GM12878 (cell line): ENCODE measurements around the gene AIG1. TPM values are rescaled to one million over a fixed set of nuclear protein-coding genes. Genes with fewer than 3 reads are reported as not detected.

ENCODE experiments used
- ATAC-seq: fragments of 200-7000 bp; cut with Tn5 transposase; 3 replicates; pipeline ENCODE4 v1.9.1; 2020; ENCODE audit warnings: mild to moderate bottlenecking, moderate library complexity
- BruUV-seq: library from RNA; stranded (reverse); fragments of 400-500 nt; replicated peaks from 2 replicates; lab custom pipeline; 2021; lab: Mats Ljungman, UMichigan
- CTCF ChIA-PET: fragments of 300-600 bp; sonication (Branson Sonifier 250); formaldehyde crosslinking; extraction: SDS; loops from one replicate; lab custom pipeline; 2021; ENCODE audit warnings: inconsistent platforms; lab: Yijun Ruan, JAX
- POLR2A ChIA-PET: fragments of 350-600 bp; formaldehyde crosslinking; extraction: SDS; loops from one replicate; lab custom pipeline; 2021; ENCODE audit warnings: inconsistent platforms; lab: Charles Lee
- RAD21 ChIA-PET: fragments of 300-600 bp; sonication (Branson Sonifier 250); formaldehyde crosslinking; loops from one replicate; lab custom pipeline; 2023; ENCODE audit warnings: antibody characterized with exemption; ENCODE audit not compliant: unreplicated experiment; lab: Charles Lee
- SMC1A ChIA-PET: fragments of 300-600 bp; sonication (Branson Sonifier 250); formaldehyde crosslinking; loops from one replicate; lab custom pipeline; 2023; ENCODE audit not compliant: unreplicated experiment, uncharacterized antibody; lab: Charles Lee
- DNase-seq: peaks from one replicate; pipeline ENCODE4 v3.0.0-alpha.2; 2011; ENCODE audit warnings: low read depth, low spot score
- FAIRE-seq: peaks from 3 replicates; lab custom pipeline; 2011; peaks lifted over from hg19 to GRCh38; lab: Jason Lieb, UNC
- H2AFZ ChIP-seq: 2 replicates; pipeline ENCODE4 v1.6.0; 2011; ENCODE audit warnings: low read depth, low read length, control low read depth; ENCODE audit not compliant: control insufficient read depth
- H3K27ac ChIP-seq: 2 replicates; pipeline ENCODE4 v1.5.1; 2011; ENCODE audit warnings: control low read depth; ENCODE audit not compliant: control insufficient read depth, insufficient read depth
- H3K27me3 ChIP-seq, 2 experiments: replicated peaks in 1 of 2; 2 replicates each; pipeline versions ENCODE4 v1.6.0 to v1.6.1; 2011; ENCODE audit warnings: low read length in 1 of 2; ENCODE audit not compliant: control insufficient read depth in 2 of 2, insufficient read depth in 2 of 2
- H3K36me3 ChIP-seq, 2 experiments: 2 replicates each; pipeline ENCODE4 v1.5.1; 2011; ENCODE audit warnings: low read length in 1 of 2; ENCODE audit not compliant: control insufficient read depth in 2 of 2, insufficient read depth in 2 of 2
- H3K4me1 ChIP-seq: 2 replicates; pipeline ENCODE4 v1.6.1; 2011; ENCODE audit warnings: mild to moderate bottlenecking, low read length, moderate library complexity, mixed read lengths; ENCODE audit not compliant: control insufficient read depth, insufficient read depth
- H3K4me2 ChIP-seq: 2 replicates; pipeline ENCODE4 v1.6.0; 2011; ENCODE audit warnings: control low read depth; ENCODE audit not compliant: control insufficient read depth, insufficient read depth
- H3K4me3 ChIP-seq: fragments of 200-600 bp; sonication (generic); 2 replicates; pipeline ENCODE4 v1.5.1; 2016
- H3K79me2 ChIP-seq: 2 replicates; pipeline ENCODE4 v1.6.0; 2011; ENCODE audit warnings: low read length; ENCODE audit not compliant: control insufficient read depth, insufficient read depth
- H3K9ac ChIP-seq: 2 replicates; pipeline ENCODE4 v1.8.0; 2011; ENCODE audit warnings: low read length, control low read depth, mixed read lengths; ENCODE audit not compliant: control insufficient read depth, insufficient read depth
- H3K9me3 ChIP-seq: replicated peaks from 3 replicates; pipeline ENCODE4 v1.5.1; 2011; ENCODE audit warnings: mild to moderate bottlenecking, low read length; ENCODE audit not compliant: control insufficient read depth, insufficient read depth
- H4K20me1 ChIP-seq: 2 replicates; pipeline ENCODE4 v1.6.0; 2011; ENCODE audit not compliant: control insufficient read depth, insufficient read depth
- CBX3 ChIP-seq: fragments of 200-600 bp; sonication (generic); IDR thresholded peaks from 2 replicates; pipeline ENCODE4 v1.6.1; 2016; ENCODE audit warnings: low read depth, borderline replicate concordance
- CBX5 ChIP-seq: sonication (generic); IDR thresholded peaks from 2 replicates; pipeline ENCODE4 v1.6.1; 2016; ENCODE audit warnings: low read depth, moderate library complexity, mild to moderate bottlenecking, inconsistent platforms
- EED ChIP-seq: sonication (generic); IDR thresholded peaks from 2 replicates; pipeline ENCODE4 v1.6.1; 2016; ENCODE audit warnings: antibody characterized with exemption, low read depth
- GATAD2B ChIP-seq: fragments of 450-650 bp; conservative IDR thresholded peaks from 2 replicates; pipeline ENCODE4 v1.6.1; 2017; ENCODE audit warnings: low read depth, mild to moderate bottlenecking, moderate library complexity
- IKZF2 ChIP-seq, 2 experiments: fragments of 450-650 bp; IDR thresholded peaks; 2 replicates each; pipeline ENCODE4 v1.6.1; 2017; ENCODE audit warnings: mild to moderate bottlenecking in 2 of 2, moderate library complexity in 2 of 2
- KAT2A ChIP-seq: conservative IDR thresholded peaks from 2 replicates; pipeline ENCODE4 v1.6.1; 2011; ENCODE audit warnings: low read depth, low read length; ENCODE audit not compliant: control insufficient read depth
- KLF5 ChIP-seq: fragments of 450-650 bp; IDR thresholded peaks from 2 replicates; pipeline ENCODE4 v1.6.1; 2014; ENCODE audit warnings: mild to moderate bottlenecking; ENCODE audit not compliant: partially characterized antibody
- MYB ChIP-seq: fragments of 150-350 bp; IDR thresholded peaks from 2 replicates; pipeline ENCODE4 v1.6.1; 2014; ENCODE audit warnings: mild to moderate bottlenecking, low read depth, low read length, borderline replicate concordance
- NBN ChIP-seq: fragments of 450-650 bp; IDR thresholded peaks from 2 replicates; pipeline ENCODE4 v1.6.1; 2016
- NR2C2 ChIP-seq: IDR thresholded peaks from 2 replicates; pipeline ENCODE4 v1.6.1; 2011; ENCODE audit warnings: borderline replicate concordance, low read depth; ENCODE audit not compliant: control insufficient read depth, insufficient read length
- PAX5 ChIP-seq: IDR thresholded peaks from 2 replicates; pipeline ENCODE4 v1.6.1; 2011; ENCODE audit warnings: low read depth, low read length, borderline replicate concordance
- PAX8 ChIP-seq: fragments of 450-650 bp; IDR thresholded peaks from 2 replicates; pipeline ENCODE4 v1.6.1; 2017; ENCODE audit warnings: mild to moderate bottlenecking, moderate library complexity
- POLR2A ChIP-seq: IDR thresholded peaks from 2 replicates; pipeline ENCODE4 v1.6.1; 2011; ENCODE audit warnings: low read depth, mild to moderate bottlenecking, low read length
- SUPT20H ChIP-seq: IDR thresholded peaks from 2 replicates; pipeline ENCODE4 v1.6.1; 2011; ENCODE audit warnings: low read depth, mild to moderate bottlenecking, low read length, moderate library complexity, borderline replicate concordance; ENCODE audit not compliant: control insufficient read depth
- YY1 ChIP-seq: IDR thresholded peaks from 2 replicates; pipeline ENCODE4 v1.6.1; 2011; ENCODE audit warnings: low read depth, mild to moderate bottlenecking, low read length
- WGBS: methylation state at CpG from one replicate; pipeline ENCODE4 v1.1.6; 2016; ENCODE audit warnings: low lambda C conversion rate; ENCODE audit not compliant: insufficient replicate concordance, insufficient coverage; ENCODE audit errors: missing lambda C conversion rate; 5-methylcytosine and 5-hydroxymethylcytosine counted together
- in situ Hi-C: fragments of 300-500 bp; cut with MboI; formaldehyde crosslinking; loops from 9 replicates; pipeline ENCODE4 v1.14.3; 2018; ENCODE audit warnings: mixed read lengths
- intact Hi-C: fragments of 100-400 bp; cut with micrococcal nuclease; formaldehyde crosslinking; loops from one replicate; pipeline ENCODE4 v1.14.2; 2022; ENCODE audit not compliant: unreplicated experiment
- polyA plus RNA-seq, 11 experiments: library from polyadenylated mRNA; depleted of rRNA in 4 of 11; unstranded in 6 of 11; stranded (reverse) in 5 of 11; fragments of >200 nt; fragmentation: Nextera tagmentation in 4 of 11; fragmentation: Illumina TruSeq in 1 of 11; extraction: Ambion mirVana in 4 of 11; extraction: Trizol in 1 of 11; gene quantifications; 1 replicate in 1 of 11; 2 replicates in 10 of 11; pipeline versions ENCODE4 v1.2.1 to v1.2.3, GENCODE V29; 2011 to 2016; ENCODE audit warnings: inconsistent platforms in 2 of 11, missing spikeins in 2 of 11, low read depth in 1 of 11
- total RNA-seq, 4 experiments: library from RNA; depleted of rRNA in 3 of 4; stranded (reverse); fragments of >200 nt in 3 of 4; fragmentation: Illumina TruSeq in 1 of 4; extraction: Trizol in 1 of 4; gene quantifications; 2 replicates each; pipeline versions ENCODE4 v1.2.1 to v1.2.3, GENCODE V29; 2013 to 2021
- TF ChIP-seq, protein P1 (sequence below): fragments of 450-650 bp; IDR thresholded peaks from 2 replicates; pipeline ENCODE4 v1.6.1; 2016; ENCODE audit warnings: mild to moderate bottlenecking
- TF ChIP-seq, protein P2 (sequence below): fragments of 150-350 bp; IDR thresholded peaks from 2 replicates; pipeline ENCODE4 v1.6.1; 2014; ENCODE audit warnings: mild to moderate bottlenecking, low read depth, low read length
- TF ChIP-seq, protein P3 (sequence below): fragments of 450-650 bp; IDR thresholded peaks from 2 replicates; pipeline ENCODE4 v1.6.1; 2017; ENCODE audit warnings: mild to moderate bottlenecking

Gene AIG1
- total and polyA plus RNA-seq, 10 of the 15 experiments (the other 5 are each of a cell fraction or from before 2014, with no cell fraction given) = 27.0 to 74.5 (median 36.4) TPM

DNA sequence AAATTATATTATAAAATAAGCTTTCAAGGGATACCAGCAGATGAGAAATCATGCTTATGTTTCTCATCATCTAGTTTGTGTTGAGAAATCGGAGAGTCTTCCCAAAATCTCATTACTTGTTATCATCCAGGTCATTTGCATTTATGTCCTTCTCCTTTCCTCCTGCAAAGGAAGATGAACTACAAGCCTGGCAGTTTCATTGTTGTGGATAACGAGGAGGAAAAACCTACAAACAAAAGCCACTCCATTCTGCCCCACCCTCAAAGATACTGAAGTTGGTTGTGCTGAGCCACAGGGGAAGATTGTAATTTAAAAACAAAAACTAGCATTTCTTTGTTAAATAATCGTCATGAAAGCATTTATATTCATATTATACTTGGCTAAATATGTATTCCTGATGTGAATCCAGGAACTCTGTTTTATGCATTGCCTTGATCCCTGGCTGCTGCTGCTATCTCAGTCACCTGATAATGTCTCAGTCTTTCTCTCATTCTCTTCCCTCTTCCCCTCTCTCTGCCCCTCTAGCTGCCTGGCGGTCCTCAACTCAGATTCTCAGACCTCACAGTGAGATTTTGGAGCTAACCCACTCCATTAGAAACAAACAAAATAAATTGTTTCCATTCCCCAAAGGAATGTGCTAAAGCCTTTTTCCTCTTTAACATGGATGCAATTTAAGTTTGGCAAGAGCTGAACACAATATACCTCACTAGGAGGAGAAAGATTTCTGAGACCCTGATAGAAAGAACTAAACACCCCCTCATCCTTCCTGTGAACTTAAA, 204.5 kb downstream of the AIG1 start:
- no peaks in the 10 kb centered on the region for H4K20me1 ChIP-seq
- intact Hi-C loops (no loop called here), in situ Hi-C loops (no loop called here)
- no peaks in the 10 kb centered on the region for H3K79me2 ChIP-seq
- H2AFZ ChIP-seq = no peak overlapping the region
- SMC1A ChIA-PET = no interaction called here
- no peak for TF ChIP-seq CBX5
- TF ChIP-seq NBN = no peak
- TF ChIP-seq SUPT20H = no peak
- TF ChIP-seq, protein P1, sequence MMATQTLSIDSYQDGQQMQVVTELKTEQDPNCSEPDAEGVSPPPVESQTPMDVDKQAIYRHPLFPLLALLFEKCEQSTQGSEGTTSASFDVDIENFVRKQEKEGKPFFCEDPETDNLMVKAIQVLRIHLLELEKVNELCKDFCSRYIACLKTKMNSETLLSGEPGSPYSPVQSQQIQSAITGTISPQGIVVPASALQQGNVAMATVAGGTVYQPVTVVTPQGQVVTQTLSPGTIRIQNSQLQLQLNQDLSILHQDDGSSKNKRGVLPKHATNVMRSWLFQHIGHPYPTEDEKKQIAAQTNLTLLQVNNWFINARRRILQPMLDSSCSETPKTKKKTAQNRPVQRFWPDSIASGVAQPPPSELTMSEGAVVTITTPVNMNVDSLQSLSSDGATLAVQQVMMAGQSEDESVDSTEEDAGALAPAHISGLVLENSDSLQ = no peak
- TF ChIP-seq CBX3 = no peak
- TF ChIP-seq POLR2A = no peak
- TF ChIP-seq NR2C2 = no peak
- no peak for TF ChIP-seq PAX8
- no peak for TF ChIP-seq GATAD2B
- no peak for TF ChIP-seq KAT2A
- TF ChIP-seq YY1 = no peak
- no peak for TF ChIP-seq MYB
- no peak for TF ChIP-seq KLF5
- TF ChIP-seq, protein P2, sequence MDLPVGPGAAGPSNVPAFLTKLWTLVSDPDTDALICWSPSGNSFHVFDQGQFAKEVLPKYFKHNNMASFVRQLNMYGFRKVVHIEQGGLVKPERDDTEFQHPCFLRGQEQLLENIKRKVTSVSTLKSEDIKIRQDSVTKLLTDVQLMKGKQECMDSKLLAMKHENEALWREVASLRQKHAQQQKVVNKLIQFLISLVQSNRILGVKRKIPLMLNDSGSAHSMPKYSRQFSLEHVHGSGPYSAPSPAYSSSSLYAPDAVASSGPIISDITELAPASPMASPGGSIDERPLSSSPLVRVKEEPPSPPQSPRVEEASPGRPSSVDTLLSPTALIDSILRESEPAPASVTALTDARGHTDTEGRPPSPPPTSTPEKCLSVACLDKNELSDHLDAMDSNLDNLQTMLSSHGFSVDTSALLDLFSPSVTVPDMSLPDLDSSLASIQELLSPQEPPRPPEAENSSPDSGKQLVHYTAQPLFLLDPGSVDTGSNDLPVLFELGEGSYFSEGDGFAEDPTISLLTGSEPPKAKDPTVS = no peak
- TF ChIP-seq, protein P3, sequence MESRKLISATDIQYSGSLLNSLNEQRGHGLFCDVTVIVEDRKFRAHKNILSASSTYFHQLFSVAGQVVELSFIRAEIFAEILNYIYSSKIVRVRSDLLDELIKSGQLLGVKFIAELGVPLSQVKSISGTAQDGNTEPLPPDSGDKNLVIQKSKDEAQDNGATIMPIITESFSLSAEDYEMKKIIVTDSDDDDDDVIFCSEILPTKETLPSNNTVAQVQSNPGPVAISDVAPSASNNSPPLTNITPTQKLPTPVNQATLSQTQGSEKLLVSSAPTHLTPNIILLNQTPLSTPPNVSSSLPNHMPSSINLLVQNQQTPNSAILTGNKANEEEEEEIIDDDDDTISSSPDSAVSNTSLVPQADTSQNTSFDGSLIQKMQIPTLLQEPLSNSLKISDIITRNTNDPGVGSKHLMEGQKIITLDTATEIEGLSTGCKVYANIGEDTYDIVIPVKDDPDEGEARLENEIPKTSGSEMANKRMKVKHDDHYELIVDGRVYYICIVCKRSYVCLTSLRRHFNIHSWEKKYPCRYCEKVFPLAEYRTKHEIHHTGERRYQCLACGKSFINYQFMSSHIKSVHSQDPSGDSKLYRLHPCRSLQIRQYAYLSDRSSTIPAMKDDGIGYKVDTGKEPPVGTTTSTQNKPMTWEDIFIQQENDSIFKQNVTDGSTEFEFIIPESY = no peak
- no peak for TF ChIP-seq IKZF2 (IDR thresholded peaks at IDR 0.05)
- no peak for TF ChIP-seq EED
- no peak for TF ChIP-seq PAX5
- H3K9me3 ChIP-seq = no peaks in the 10 kb centered on the region; the same call in 2 of the 3 replicates
- ATAC-seq (no peak), FAIRE-seq (no peak), DNase-seq (no peak)
- no peak overlapping the region for H3K9ac ChIP-seq
- no peaks in the 10 kb centered on the region for H3K27me3 ChIP-seq
- RAD21 ChIA-PET = interaction anchor here (0.7 kb wide), 1 partner anchor 10 kb away, joined by 3 read pairs; no protein-coding TSS in a partner anchor
- H3K4me3 ChIP-seq = no peak overlapping the region
- no peak overlapping the region for H3K4me2 ChIP-seq
- WGBS = 85% methylated on average over 4 of the region's 4 CpGs
- CTCF ChIA-PET = interaction anchor here (0.8 to 1.8 kb wide), 2 partner anchors 72 to 613 kb away, joined by 3 to 4 read pairs; no protein-coding TSS in a partner anchor
- no peak overlapping the region for H3K27ac ChIP-seq
- no peaks in the 10 kb centered on the region for H3K36me3 ChIP-seq
- H3K4me1 ChIP-seq = no peaks in the 10 kb centered on the region
- BruUV-seq = no TSS peak
- POLR2A ChIA-PET = no interaction called here
